Activated CD4-positive, alpha-beta T cell treated with anti-CD3 and anti-CD28 coated beads, Interleukin-2, amount 10 ng/mL, durations not matched to agents 24 days and 14 days (primary cell): ENCODE results near the gene PPP2R5C. TPM values are rescaled to one million over a fixed set of nuclear protein-coding genes. Genes with fewer than 3 reads are reported as not detected.

Experiments used
- DNase-seq: peaks from one replicate; pipeline ENCODE4 v3.0.0; 2022
- H3K27ac Mint-ChIP-seq: one replicate; pipeline ENCODE4 v1.8.0; 2022; ENCODE audit warnings: mild to moderate bottlenecking, mixed read lengths
- H3K27me3 Mint-ChIP-seq: one replicate; pipeline ENCODE4 v1.8.0; 2022; ENCODE audit warnings: mixed read lengths
- H3K36me3 Mint-ChIP-seq: one replicate; pipeline ENCODE4 v1.8.0; 2022; ENCODE audit warnings: low read depth, mild to moderate bottlenecking, mixed read lengths
- H3K4me1 Mint-ChIP-seq: one replicate; pipeline ENCODE4 v1.8.0; 2021; ENCODE audit warnings: mixed read lengths
- H3K4me3 Mint-ChIP-seq: one replicate; pipeline ENCODE4 v1.8.0; 2022; ENCODE audit warnings: mild to moderate bottlenecking, moderate library complexity, mixed read lengths
- H3K9me3 Mint-ChIP-seq: one replicate; pipeline ENCODE4 v1.8.0; 2021; ENCODE audit warnings: mixed read lengths
- intact Hi-C: fragments of 100-400 bp; cut with micrococcal nuclease; formaldehyde crosslinking; loops from one replicate; pipeline ENCODE4 v1.15.1; 2023
- total RNA-seq: library from RNA; stranded (reverse); gene quantifications from 2 replicates; pipeline ENCODE4 v1.2.3, GENCODE V29; 2022

The PPP2R5C gene
- total RNA-seq, 1 donor from 2014 or later: 181 TPM

DNA sequence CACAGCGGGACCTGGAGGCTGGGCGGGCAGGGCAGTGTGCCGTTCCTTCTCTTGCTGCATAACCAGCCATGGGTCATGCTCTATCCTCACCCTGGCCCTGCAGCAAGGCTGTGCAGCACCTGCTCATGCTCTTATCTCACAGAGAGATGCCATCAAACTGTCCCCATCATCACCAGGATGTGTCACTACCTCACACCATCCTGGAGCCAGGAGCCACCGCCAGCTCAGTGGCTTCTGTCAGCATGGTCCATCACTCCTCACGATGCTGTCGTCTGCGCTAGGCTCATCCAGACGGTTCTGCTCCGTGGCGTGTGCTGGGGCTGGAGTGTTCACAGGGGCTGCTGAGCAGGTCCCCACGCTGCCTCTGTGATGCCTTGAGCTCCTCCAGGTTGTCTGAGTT, 125.7 kb downstream of the PPP2R5C start:
- DNase-seq: no peak
- peaks cover 49% of the 10 kb centered on the region for H3K36me3 Mint-ChIP-seq

DNA sequence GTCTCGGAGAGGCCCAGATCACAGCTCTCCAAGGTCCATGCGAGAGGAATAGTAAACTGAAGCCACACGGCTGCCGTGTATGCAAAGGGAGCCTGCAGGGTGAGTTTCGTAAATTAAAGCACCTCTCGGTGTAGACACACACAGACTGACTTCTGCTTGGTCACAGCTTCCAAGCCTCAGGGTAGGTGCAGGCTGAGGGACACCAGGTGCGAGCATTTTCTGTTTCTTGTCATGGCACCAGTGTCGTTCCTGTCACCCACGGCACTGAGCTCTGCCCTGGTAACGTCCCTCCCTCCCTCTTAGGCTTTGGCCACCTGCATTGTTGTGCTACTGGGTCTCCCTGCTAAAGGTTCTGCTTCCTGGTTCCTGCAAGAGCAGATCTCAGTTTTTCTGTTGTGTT, 126.7 kb downstream of the PPP2R5C start:
- H3K9me3 Mint-ChIP-seq: no peaks in the 10 kb centered on the region
- peaks cover 47% of the 10 kb centered on the region for H3K36me3 Mint-ChIP-seq
- DNase-seq: no peak

More for the DNA sequence above, 125.7 kb downstream of the PPP2R5C start:
- no peaks in the 10 kb centered on the region for H3K27me3 Mint-ChIP-seq
- H3K4me3 Mint-ChIP-seq: no peak overlapping the region
- H3K27ac Mint-ChIP-seq: no peak overlapping the region
- intact Hi-C loops: no loop called here
- H3K9me3 Mint-ChIP-seq: no peaks in the 10 kb centered on the region
- no peaks in the 10 kb centered on the region for H3K4me1 Mint-ChIP-seq

DNA sequence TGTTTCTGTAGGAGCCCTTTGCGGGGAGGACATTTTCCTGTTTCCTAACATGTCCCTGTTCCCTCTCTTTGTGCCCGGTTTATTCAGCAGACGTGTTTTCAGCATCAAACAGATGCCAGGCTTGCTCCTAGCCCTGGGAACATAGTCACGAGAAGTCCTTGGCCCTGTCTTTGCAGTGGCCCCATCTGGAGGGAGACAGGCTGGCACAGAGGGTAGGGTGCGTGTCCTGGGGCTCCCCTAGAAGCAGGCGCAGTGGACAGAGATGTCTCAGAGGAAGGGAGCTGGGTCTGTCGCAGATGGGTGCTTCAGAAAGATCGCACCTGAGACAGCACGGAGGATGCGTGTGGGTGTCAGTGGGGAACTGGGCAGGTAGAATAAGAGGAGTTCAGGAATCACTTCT, 127.9 kb downstream of the PPP2R5C start:
- H3K36me3 Mint-ChIP-seq: peaks cover 45% of the 10 kb centered on the region
- no peak overlapping the region for H3K4me3 Mint-ChIP-seq
- DNase-seq: no peak
- H3K27me3 Mint-ChIP-seq: no peaks in the 10 kb centered on the region
- H3K4me1 Mint-ChIP-seq: no peaks in the 10 kb centered on the region
- peak overlapping the region; percentile 57 for H3K27ac Mint-ChIP-seq
- intact Hi-C loops: no loop called here
- no peaks in the 10 kb centered on the region for H3K9me3 Mint-ChIP-seq

More for the DNA sequence above, 126.7 kb downstream of the PPP2R5C start:
- no peak overlapping the region for H3K27ac Mint-ChIP-seq
- no peak overlapping the region for H3K4me3 Mint-ChIP-seq
- no peaks in the 10 kb centered on the region for H3K4me1 Mint-ChIP-seq
- intact Hi-C loops: no loop called here
- no peaks in the 10 kb centered on the region for H3K27me3 Mint-ChIP-seq

DNA sequence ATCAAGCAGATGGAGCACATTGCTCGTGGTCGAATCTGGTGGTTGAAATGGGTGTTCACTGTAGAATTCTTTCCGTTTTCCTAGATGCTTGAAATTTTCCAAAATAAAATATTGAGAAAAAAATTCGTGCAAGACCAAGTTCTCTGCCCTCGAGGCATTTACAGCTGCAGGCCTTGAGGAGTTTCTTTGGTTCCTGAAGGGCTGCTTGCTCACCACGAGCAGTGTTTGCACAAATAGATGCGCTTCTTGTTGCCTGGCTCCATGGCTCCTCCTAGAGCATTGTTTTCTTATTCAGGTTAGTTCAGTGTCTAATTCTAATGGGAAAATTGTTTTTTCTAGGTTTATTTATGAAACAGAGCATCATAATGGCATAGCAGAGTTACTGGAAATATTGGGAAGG, 128.4 kb downstream of the PPP2R5C start:
- Mint-ChIP-seq H3K27me3 (no peaks in the 10 kb centered on the region), H3K27ac (no peak overlapping the region), H3K36me3 (peaks cover 45% of the 10 kb centered on the region), H3K4me3 (no peak overlapping the region), H3K9me3 (no peaks in the 10 kb centered on the region), H3K4me1 (no peaks in the 10 kb centered on the region)
- intact Hi-C loops: no loop called here
- no peak for DNase-seq

DNA sequence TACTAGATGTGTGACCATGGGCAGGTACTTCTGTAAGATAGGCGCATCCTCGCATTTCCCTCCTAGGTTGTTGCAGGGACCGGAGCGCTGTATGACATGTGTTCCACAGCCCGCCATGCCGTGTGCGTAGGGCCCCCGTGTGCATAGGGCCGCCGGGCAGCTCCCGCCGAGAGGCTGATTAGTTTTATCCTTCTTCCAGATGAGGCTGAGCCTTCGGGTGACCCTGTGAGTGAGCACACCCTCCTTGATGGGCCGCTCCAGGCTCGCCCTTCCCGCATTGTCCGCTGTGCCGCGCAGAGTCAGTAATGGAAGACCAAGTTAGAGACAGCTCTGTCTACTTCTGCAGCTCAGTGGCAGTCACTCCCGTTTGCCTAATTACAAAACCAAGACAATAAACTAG, 130.0 kb downstream of the PPP2R5C start:
- H3K4me3 Mint-ChIP-seq: no peak overlapping the region
- H3K36me3 Mint-ChIP-seq: peaks cover 39% of the 10 kb centered on the region
- intact Hi-C loops: no loop called here
- H3K9me3 Mint-ChIP-seq: no peaks in the 10 kb centered on the region
- H3K27ac Mint-ChIP-seq: no peak overlapping the region
- H3K4me1 Mint-ChIP-seq: no peaks in the 10 kb centered on the region
- no peak for DNase-seq
- no peaks in the 10 kb centered on the region for H3K27me3 Mint-ChIP-seq

DNA sequence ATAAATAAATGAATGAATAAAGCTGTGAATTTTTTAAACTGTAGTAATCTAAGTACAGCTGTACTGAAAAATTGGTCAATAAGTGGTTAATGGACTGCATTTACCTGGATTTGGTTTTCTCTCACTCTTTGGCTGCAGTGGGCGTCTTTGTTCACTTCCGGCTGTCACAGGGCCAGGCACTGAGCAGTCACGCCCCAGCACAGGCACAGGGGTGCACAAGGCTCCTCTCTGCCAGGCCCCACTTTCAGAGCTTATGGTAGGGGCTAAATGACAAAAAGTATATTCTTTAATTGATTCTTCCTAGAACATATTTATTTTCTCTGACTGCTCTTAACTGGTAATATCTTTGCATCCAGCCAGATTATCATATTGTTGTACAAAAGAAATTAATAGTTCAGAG, 132.2 kb downstream of the PPP2R5C start:
- peaks cover 55% of the 10 kb centered on the region for H3K36me3 Mint-ChIP-seq
- no peaks in the 10 kb centered on the region for H3K27me3 Mint-ChIP-seq
- H3K9me3 Mint-ChIP-seq: no peaks in the 10 kb centered on the region
- no peak overlapping the region for H3K27ac Mint-ChIP-seq
- H3K4me1 Mint-ChIP-seq: no peaks in the 10 kb centered on the region
- intact Hi-C loops: no loop called here
- no peak for DNase-seq
- no peak overlapping the region for H3K4me3 Mint-ChIP-seq

DNA sequence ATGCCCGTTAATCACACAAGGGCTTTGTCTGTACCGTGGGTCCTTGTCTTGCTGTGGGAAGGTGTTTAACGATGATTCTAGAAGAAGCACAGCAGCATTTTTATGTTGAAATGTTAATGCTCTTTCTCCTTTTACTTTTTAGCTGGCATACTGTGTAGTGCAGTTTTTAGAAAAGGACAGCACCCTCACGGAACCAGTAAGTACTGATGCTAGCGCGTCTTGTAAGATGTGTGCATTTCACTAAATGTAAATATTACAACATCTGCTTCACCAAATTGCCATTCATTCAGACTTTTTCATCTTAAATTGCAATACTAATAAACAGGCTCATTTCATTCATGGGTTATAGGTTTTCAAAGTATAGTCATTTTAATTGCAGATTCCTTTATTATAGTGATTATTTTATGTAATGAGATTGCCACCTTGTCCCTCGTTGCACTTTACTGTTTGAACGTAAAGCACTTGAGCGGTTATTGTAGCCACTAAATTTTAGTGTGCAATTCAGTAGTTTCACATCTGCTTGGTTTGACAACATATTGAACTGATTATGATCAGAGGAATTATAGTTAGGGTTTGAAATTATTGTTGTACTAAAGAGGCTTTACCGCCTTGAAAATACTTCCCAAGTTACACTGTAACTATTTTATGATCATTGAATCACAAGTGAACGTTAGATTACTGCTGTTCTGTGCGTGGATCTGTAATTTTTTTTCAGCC, 133.0 kb downstream of the PPP2R5C start:
- Mint-ChIP-seq H3K9me3 (no peaks in the 10 kb centered on the region), H3K27ac (no peak overlapping the region), H3K36me3 (peaks cover 54% of the 10 kb centered on the region), H3K27me3 (no peaks in the 10 kb centered on the region), H3K4me3 (no peak overlapping the region), H3K4me1 (no peaks in the 10 kb centered on the region)
- intact Hi-C loops: no loop called here
- no peak for DNase-seq

DNA sequence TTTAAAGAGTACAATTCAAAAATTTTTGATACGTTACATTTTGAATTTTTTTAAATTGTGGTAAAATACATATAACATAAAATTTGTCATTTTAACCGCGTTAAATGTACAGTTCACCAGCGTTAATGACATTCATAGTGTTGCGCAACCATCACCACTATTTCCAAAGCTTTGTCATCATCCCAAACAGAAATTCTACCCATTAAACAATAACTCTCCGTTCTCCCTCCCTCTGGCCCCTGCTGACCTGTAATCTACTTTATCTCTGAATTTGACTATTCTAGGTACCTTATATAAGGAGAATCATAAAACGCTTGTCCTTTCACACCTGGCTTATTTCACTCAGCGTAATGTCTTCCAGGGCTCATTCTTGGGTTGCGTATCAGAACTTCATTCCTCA, 133.7 kb downstream of the PPP2R5C start:
- no peak overlapping the region for H3K4me3 Mint-ChIP-seq
- no peak for DNase-seq
- no peak overlapping the region for H3K27ac Mint-ChIP-seq
- H3K4me1 Mint-ChIP-seq: no peaks in the 10 kb centered on the region
- H3K36me3 Mint-ChIP-seq: peaks cover 55% of the 10 kb centered on the region
- intact Hi-C loops: no loop called here
- no peaks in the 10 kb centered on the region for H3K27me3 Mint-ChIP-seq
- no peaks in the 10 kb centered on the region for H3K9me3 Mint-ChIP-seq

DNA sequence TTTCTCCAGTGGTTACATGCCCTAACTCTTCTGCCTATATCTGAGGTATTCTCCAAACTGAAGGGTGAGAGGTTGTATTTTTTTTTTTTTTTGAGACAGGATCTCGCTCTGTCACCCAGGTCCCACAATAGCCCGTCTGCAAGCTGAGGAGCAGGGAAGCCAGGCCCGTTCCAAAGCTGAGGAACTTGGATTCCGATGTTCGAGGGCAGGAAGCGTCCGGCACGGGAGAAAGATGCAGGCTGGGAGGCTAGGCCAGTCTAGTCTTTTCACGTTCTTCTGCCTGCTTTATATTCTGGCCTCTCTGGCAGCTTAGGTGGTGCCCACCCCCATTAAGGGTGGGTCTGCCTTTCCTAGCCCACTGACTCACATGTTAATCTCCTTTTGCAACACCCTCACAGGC, 135.8 kb downstream of the PPP2R5C start:
- no peaks in the 10 kb centered on the region for H3K9me3 Mint-ChIP-seq

DNA sequence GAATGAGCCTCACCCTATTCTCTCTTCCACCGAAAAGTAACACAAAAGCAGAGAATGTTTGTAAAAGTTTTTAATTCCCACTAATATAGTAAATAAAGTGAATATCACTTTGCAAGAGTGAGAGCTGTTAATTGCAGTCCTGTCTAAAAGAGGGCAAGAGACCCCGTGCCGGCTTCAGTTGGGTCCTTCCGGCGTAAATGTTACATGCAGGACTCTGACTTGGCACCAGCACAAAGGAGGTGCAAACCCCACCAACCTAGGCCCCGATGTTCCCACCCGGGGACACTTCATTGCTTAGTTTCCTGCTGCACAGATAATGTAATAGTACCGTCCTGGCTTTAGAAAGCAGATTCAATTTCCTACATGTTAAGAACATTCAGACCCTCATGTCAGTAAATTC, 136.9 kb downstream of the PPP2R5C start:
- Mint-ChIP-seq H3K4me3 (no peak overlapping the region), H3K27ac (no peak overlapping the region), H3K9me3 (no peaks in the 10 kb centered on the region), H3K27me3 (no peaks in the 10 kb centered on the region), H3K4me1 (no peaks in the 10 kb centered on the region), H3K36me3 (peaks cover 70% of the 10 kb centered on the region)
- DNase-seq: no peak
- intact Hi-C loops: no loop called here

More for the DNA sequence above, 135.8 kb downstream of the PPP2R5C start:
- Mint-ChIP-seq H3K27ac (no peak overlapping the region), H3K27me3 (no peaks in the 10 kb centered on the region), H3K4me3 (no peak overlapping the region), H3K4me1 (no peaks in the 10 kb centered on the region), H3K36me3 (peaks cover 66% of the 10 kb centered on the region)
- intact Hi-C loops: no loop called here
- no peak for DNase-seq

DNA sequence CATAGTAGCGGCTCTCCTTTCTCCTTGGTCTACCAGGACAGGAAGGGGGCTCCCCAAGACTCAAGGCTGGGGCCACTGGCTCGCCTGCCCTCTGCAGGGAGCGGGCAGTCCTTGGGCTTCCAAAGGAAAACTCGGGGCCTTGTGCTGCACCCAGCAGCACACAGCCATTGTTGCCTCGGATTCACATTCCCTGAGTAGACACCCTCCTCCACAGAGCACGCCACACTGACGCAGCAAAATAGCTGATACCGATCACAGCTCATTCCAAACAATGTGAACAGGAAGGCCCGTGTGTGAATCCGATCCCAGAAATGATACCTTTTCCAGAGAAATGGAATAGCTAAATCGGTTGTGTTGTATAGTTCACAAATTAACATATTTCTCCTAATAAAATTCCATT, 137.8 kb downstream of the PPP2R5C start:
- H3K9me3 Mint-ChIP-seq: no peaks in the 10 kb centered on the region
- H3K4me1 Mint-ChIP-seq: no peaks in the 10 kb centered on the region
- intact Hi-C loops: no loop called here
- H3K36me3 Mint-ChIP-seq: peaks cover 67% of the 10 kb centered on the region
- no peak overlapping the region for H3K4me3 Mint-ChIP-seq
- DNase-seq: no peak
- no peak overlapping the region for H3K27ac Mint-ChIP-seq
- H3K27me3 Mint-ChIP-seq: no peaks in the 10 kb centered on the region

DNA sequence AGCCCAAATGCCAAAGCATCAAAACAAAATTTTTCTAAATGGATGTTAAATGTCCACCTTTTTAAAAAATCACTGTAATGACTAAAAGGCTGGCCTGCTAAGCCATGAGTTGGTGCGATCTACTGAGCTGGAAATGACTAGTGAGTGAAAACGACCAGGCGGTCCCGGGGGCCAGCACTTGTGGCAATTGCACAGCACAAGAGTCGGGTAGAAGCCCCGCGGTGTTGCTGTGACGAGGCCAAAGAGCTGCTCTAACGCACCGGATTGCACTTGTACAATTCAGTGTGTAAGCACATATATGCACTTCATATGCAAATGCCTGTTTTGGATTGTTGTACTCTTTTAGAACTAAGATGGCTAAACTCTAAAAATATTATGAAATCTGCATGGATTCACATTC, 138.7 kb downstream of the PPP2R5C start:
- Mint-ChIP-seq H3K36me3 (peaks cover 66% of the 10 kb centered on the region), H3K27ac (no peak overlapping the region), H3K4me1 (no peaks in the 10 kb centered on the region), H3K4me3 (no peak overlapping the region), H3K27me3 (no peaks in the 10 kb centered on the region), H3K9me3 (no peaks in the 10 kb centered on the region)
- intact Hi-C loops: no loop called here
- no peak for DNase-seq

DNA sequence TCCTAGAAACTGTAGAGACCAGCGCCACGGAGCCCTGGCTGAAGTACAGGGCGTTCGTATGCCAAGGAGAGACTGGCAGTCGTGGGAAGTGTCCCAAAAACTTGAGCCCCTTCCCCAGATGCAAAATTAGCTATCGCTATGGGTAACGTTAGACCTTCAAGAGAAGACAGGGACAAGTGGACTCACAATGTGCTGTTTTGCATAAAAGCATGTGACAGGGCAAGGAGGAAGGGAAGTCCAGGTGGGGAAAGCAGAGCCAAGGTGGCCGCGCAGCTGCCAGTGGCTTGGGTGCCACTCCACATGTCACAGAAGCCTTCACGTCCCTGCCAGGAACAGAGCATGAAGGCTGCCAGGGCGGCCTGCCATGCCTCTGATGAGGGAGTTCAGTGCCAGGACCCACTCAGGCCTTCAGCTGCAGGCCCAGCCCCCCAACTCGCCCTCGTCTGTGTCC, 141.6 kb downstream of the PPP2R5C start:
- H3K27ac Mint-ChIP-seq: no peak overlapping the region
- no peak for DNase-seq
- no peak overlapping the region for H3K4me3 Mint-ChIP-seq
- peaks cover 58% of the 10 kb centered on the region for H3K36me3 Mint-ChIP-seq
- H3K27me3 Mint-ChIP-seq: no peaks in the 10 kb centered on the region
- H3K9me3 Mint-ChIP-seq: no peaks in the 10 kb centered on the region
- intact Hi-C loops: no loop called here
- H3K4me1 Mint-ChIP-seq: no peaks in the 10 kb centered on the region

DNA sequence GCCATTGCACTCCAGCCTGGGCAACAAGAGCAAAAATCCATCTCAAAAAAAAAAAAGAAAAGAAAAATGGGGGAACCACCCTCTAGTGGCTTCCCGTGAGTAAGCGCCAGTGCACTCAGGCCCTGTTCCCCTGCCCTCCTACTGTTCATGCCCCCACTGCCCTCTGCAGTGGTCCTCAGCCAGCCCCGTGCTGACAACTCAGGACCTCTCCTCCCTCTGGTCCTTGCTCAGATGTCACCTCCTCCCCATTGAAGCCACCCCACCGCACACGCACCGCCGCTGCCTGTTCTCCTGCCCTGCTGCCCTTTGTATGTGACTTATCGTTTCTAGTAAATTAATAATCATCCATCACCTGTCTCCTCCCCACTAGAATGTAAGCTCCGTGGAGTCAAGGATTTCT, 144.1 kb downstream of the PPP2R5C start:
- no peak for DNase-seq
- no peaks in the 10 kb centered on the region for H3K4me1 Mint-ChIP-seq
- peaks cover 55% of the 10 kb centered on the region for H3K36me3 Mint-ChIP-seq
- H3K27me3 Mint-ChIP-seq: no peaks in the 10 kb centered on the region
- no peak overlapping the region for H3K4me3 Mint-ChIP-seq
- no peaks in the 10 kb centered on the region for H3K9me3 Mint-ChIP-seq
- intact Hi-C loops: no loop called here
- peak overlapping the region; percentile 41 for H3K27ac Mint-ChIP-seq

DNA sequence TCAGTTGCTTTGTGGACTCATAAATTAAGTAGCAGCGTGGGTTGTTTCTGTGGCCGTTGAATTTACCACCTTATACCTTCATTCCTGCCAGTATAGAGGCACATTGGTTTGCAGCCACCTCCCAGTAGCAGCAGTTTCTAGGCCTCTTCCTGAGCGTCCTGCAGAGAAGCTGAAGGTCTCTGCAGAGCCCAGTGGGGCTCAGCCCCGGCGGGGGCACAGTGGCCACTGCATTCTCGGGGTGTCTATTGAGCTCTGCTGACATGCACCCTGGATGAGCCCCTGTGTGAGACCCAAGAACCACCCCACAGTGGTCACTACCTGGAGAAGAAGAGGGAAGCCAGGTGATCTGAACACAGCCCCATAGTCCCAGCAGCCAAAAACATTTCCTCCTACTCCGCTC, 145.1 kb downstream of the PPP2R5C start:
- DNase-seq: no peak
- Mint-ChIP-seq H3K4me3 (no peak overlapping the region), H3K9me3 (no peaks in the 10 kb centered on the region), H3K27me3 (no peaks in the 10 kb centered on the region), H3K4me1 (no peaks in the 10 kb centered on the region), H3K27ac (no peak overlapping the region), H3K36me3 (peaks cover 50% of the 10 kb centered on the region)
- intact Hi-C loops: no loop called here
